ENCODE measurements around the gene KCNK5.

GRCh38 chr6:39169448-39170344 lies 59.6 kb downstream of the KCNK5 start:
- TF ChIP-seq POLR2A (IDR thresholded peaks at IDR 0.05; ENCODE audit: low read depth), result no peak
- no peak for TF ChIP-seq CTCF (IDR thresholded peaks at IDR 0.05)
